ENCODE measurements around the gene DCUN1D2.

- TF ChIP-seq POLR2A (IDR thresholded peaks at IDR 0.05) (no peak), CTCF (IDR thresholded peaks at IDR 0.05) (no peak), EP300 (IDR thresholded peaks at IDR 0.05) (no peak)
These were observed 1.5 kb upstream of the DCUN1D2 start for GRCh38 chr13:113491982-113492381.

Data from ovary (tissue), 3 donors.